T-helper 9 cell (primary cell): Measurements from ENCODE around the gene FTCD.

Experiments
- DNase-seq: peaks from one replicate; pipeline ENCODE4 v3.0.0-alpha.2; 2020

The FTCD gene

DNA sequence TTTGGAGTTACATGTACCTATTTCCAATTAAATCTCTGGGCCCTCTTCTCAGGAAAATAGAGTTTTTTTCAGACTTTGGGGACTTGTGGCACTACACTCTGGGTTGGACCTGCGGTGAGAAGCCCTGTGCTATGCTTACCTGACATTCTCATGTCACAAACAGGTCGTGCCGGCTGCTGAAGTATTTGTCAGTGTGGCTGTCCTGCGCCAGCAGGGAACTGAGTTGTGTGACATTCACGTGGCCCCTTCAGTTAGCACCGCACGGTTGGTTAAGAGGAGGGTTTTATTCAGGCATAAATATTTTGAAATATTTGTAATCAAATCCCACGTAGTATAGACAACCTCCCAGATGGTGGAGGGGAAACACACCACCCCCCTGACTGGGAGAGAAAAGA is 63.8 kb downstream of the FTCD start:
- DNase-seq, result no peak

DNA sequence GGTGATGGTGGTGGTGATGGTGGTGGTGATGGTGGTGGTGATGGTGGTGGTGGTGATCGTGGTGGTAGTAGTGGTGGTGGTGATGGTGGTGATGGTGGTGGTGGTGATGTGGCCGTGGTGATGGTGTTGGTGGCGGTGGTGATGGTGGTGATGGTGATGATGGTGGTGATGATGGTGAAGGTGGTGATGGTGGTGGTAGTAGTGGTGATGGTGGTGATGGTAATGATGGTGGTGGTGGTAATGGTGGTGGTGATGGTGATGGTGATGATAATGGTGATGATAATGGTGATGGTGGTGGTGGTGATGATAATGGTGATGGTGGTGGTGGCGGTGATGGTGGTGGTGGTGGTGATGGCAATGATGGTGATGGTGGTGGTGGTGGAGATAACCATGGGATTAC is 64.3 kb downstream of the FTCD start:
- no peak for DNase-seq

DNA sequence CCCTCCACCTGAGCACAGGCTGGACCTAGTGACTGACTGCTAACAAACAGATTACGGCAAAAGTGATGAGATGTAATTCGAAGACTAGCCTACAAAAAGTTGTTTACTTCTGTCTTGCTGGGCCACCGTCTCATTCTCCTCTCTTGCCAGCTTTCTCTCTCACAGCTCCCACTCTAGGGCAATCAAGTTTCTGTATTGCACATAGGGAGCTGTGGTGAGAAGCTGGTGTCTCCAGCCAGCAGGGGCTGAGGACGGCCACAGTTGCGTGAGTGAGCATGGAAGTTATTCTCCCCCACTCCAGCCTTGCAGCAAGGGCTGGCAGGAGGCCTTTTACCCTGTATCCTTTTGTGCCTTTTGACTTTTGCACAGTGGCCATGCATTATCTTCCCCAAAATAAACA is 66.1 kb downstream of the FTCD start:
- no peak for DNase-seq

DNA sequence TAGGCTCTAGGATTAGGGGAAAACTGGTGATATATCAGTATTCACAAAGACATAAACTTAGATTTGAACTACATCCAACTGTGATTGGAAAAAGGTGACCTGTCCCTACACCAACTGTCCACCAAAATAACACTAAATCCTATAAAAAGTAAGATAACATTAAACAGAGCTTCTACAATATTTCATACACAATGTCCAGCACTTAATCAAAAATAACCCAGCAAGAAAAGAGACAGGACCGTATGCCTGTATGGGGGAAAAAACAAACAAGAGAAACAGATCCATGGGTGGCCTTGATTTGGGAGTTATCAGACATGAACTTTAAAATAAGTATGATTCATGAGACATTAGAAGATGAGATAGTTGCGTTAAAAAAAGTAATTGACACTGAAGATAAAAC is 67.2 kb downstream of the FTCD start:
- no peak for DNase-seq

DNA sequence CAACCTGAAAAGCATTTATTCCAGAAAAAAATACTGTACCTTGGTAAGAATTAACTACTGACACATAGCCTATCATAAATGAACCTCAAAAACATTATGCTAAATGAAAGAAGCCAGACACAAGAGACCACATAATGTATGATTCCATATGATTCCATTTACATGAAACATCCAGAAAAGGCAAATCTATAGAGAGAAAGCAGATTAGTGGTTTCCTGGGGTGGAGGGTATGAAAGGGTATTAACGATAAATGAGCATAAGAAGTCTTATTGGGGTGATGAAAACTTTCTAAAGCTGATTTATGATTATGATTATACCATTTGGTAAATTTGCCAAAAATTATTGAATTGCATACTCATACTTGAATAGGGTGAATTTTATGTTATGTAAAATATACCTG is 67.7 kb downstream of the FTCD start:
- DNase-seq, result no peak
